Gastrocnemius medialis (tissue), 4 donors: ENCODE results near the gene ID2.

Experiments
- CTCF ChIP-seq, 5 experiments: fragments of 450-650 bp in 3 of 5; fragments of 200-600 bp in 2 of 5; sonication (generic) in 2 of 5; IDR thresholded peaks in 4 of 5; conservative IDR thresholded peaks in 1 of 5; 1 replicate in 4 of 5; 2 replicates in 1 of 5; pipeline ENCODE4 v1.5.1; 2016 to 2019; ENCODE audit warnings: antibody characterized with exemption in 5 of 5, mild to moderate bottlenecking in 3 of 5, moderate library complexity in 3 of 5
- POLR2A ChIP-seq, 2 donors: fragments of 450-650 bp; IDR thresholded peaks; one replicate each; pipeline ENCODE4 v1.6.1; 2017; ENCODE audit warnings: antibody characterized with exemption in 2 of 2, mild to moderate bottlenecking in 2 of 2, moderate library complexity in 2 of 2

- TF ChIP-seq POLR2A (IDR thresholded peaks at IDR 0.05) (no peak), CTCF (IDR thresholded peaks at IDR 0.05 in 4 of 5, conservative IDR thresholded peaks at IDR 0.05 in 1 of 5) (no peak)
These were observed 37.9 kb upstream of the ID2 start for GRCh38 chr2:8643996-8644356.
